Astrocyte (in vitro differentiated cells and primary cell): ENCODE measurements around the gene IGSF21. TPM values are rescaled to one million over a fixed set of nuclear protein-coding genes. Genes with fewer than 3 reads are reported as not detected.

Source experiments
- DNase-seq: peaks from one replicate; pipeline ENCODE4 v3.0.0-alpha.2; 2010; ENCODE audit warnings: low read depth
- FAIRE-seq: peaks from 2 replicates; lab custom pipeline; 2011; peaks lifted over from hg19 to GRCh38; lab: Jason Lieb, UNC
- H2AFZ ChIP-seq: 2 replicates; pipeline ENCODE4 v1.6.0; 2012; ENCODE audit warnings: low read depth, low read length, inconsistent platforms
- H3K27ac ChIP-seq: 2 replicates; pipeline ENCODE4 v1.5.1; 2011; ENCODE audit warnings: low read depth, low read length, inconsistent platforms
- H3K27me3 ChIP-seq: 2 replicates; pipeline ENCODE4 v1.6.0; 2011; ENCODE audit warnings: low read length, inconsistent platforms; ENCODE audit not compliant: insufficient read depth
- H3K36me3 ChIP-seq: 2 replicates; pipeline ENCODE4 v1.5.1; 2011; ENCODE audit warnings: low read length, inconsistent platforms; ENCODE audit not compliant: insufficient read depth
- H3K4me1 ChIP-seq: 2 replicates; pipeline ENCODE4 v1.5.1; 2011; ENCODE audit warnings: low read length, inconsistent platforms; ENCODE audit not compliant: insufficient read depth
- H3K4me2 ChIP-seq: 2 replicates; pipeline ENCODE4 v1.6.0; 2012; ENCODE audit warnings: low read length, inconsistent platforms
- H3K4me3 ChIP-seq: 2 replicates; pipeline ENCODE4 v1.5.1; 2011; ENCODE audit warnings: low read depth, mild to moderate bottlenecking, low read length, inconsistent platforms; ENCODE audit not compliant: insufficient read depth
- H3K79me2 ChIP-seq: 2 replicates; pipeline ENCODE4 v1.6.0; 2012; ENCODE audit warnings: mild to moderate bottlenecking, low read length, inconsistent platforms; ENCODE audit not compliant: insufficient read depth
- H3K9ac ChIP-seq: 2 replicates; pipeline ENCODE4 v1.6.0; 2012; ENCODE audit warnings: mild to moderate bottlenecking, low read length, inconsistent platforms
- H3K9me3 ChIP-seq: 2 replicates; pipeline ENCODE4 v1.5.1; 2012; ENCODE audit warnings: low read depth, mild to moderate bottlenecking, low read length, inconsistent platforms; ENCODE audit not compliant: insufficient read depth
- H4K20me1 ChIP-seq: 2 replicates; pipeline ENCODE4 v1.6.0; 2012; ENCODE audit warnings: low read length, inconsistent platforms; ENCODE audit not compliant: insufficient read depth
- H3K27ac Mint-ChIP-seq: one replicate; pipeline ENCODE4 v1.8.0; 2021; ENCODE audit warnings: mild to moderate bottlenecking, mixed read lengths; ENCODE audit not compliant: unreplicated experiment
- H3K27me3 Mint-ChIP-seq: one replicate; pipeline ENCODE4 v1.8.0; 2021; ENCODE audit warnings: low read depth, mixed read lengths; ENCODE audit not compliant: unreplicated experiment
- H3K36me3 Mint-ChIP-seq: one replicate; pipeline ENCODE4 v1.8.0; 2021; ENCODE audit warnings: low read depth, mixed read lengths; ENCODE audit not compliant: unreplicated experiment
- H3K4me1 Mint-ChIP-seq: one replicate; pipeline ENCODE4 v1.8.0; 2021; ENCODE audit warnings: low read depth, mixed read lengths; ENCODE audit not compliant: unreplicated experiment
- H3K4me3 Mint-ChIP-seq: one replicate; pipeline ENCODE4 v1.8.0; 2021; ENCODE audit warnings: mild to moderate bottlenecking, moderate library complexity, mixed read lengths; ENCODE audit not compliant: unreplicated experiment
- H3K9me3 Mint-ChIP-seq: one replicate; pipeline ENCODE4 v1.8.0; 2021; ENCODE audit warnings: mild to moderate bottlenecking, mixed read lengths; ENCODE audit not compliant: unreplicated experiment
- CTCF ChIP-seq: IDR thresholded peaks from 2 replicates; pipeline ENCODE4 v1.5.1; 2011; ENCODE audit warnings: low read depth, mild to moderate bottlenecking, inconsistent platforms, low read length, moderate library complexity; ENCODE audit not compliant: insufficient read depth
- EZH2 ChIP-seq: IDR thresholded peaks from 2 replicates; pipeline ENCODE4 v1.6.1; 2012; ENCODE audit warnings: mild to moderate bottlenecking, low read length, inconsistent platforms; ENCODE audit not compliant: insufficient read depth
- total RNA-seq: library from RNA; stranded (reverse); gene quantifications from 2 replicates; pipeline ENCODE4 v1.2.1, GENCODE V29; 2021

Gene IGSF21
- total RNA-seq, 1 donor from 2014 or later, result not detected

GRCh38 chr1:18191481-18192155 lies 84.0 kb downstream of the IGSF21 start:
- no peak overlapping the region for H3K9ac ChIP-seq
- no peaks in the 10 kb centered on the region for H3K4me1 ChIP-seq
- Mint-ChIP-seq H3K9me3 (peaks cover 3% of the 10 kb centered on the region), H3K4me1 (peaks cover 7% of the 10 kb centered on the region), H3K27ac (no peak overlapping the region), H3K4me3 (no peak overlapping the region), H3K27me3 (peaks cover 64% of the 10 kb centered on the region), H3K36me3 (no peaks in the 10 kb centered on the region)
- no peaks in the 10 kb centered on the region for H4K20me1 ChIP-seq
- no peak for DNase-seq
- H3K36me3 ChIP-seq, result no peaks in the 10 kb centered on the region
- no peak overlapping the region for H3K27ac ChIP-seq
- FAIRE-seq, result no peak
- no peak overlapping the region for H3K4me2 ChIP-seq
- H3K27me3 ChIP-seq, result no peaks in the 10 kb centered on the region
- H3K4me3 ChIP-seq, result no peak overlapping the region
- H3K79me2 ChIP-seq, result no peaks in the 10 kb centered on the region
- H3K9me3 ChIP-seq, result no peaks in the 10 kb centered on the region
- H2AFZ ChIP-seq, result no peak overlapping the region
- TF ChIP-seq CTCF, result no peak
- no peak for TF ChIP-seq EZH2

GRCh38 chr1:18192182-18192581 lies 84.6 kb downstream of the IGSF21 start:
- H3K9me3 Mint-ChIP-seq, result peaks cover 3% of the 10 kb centered on the region
- H3K4me3 ChIP-seq, result no peak overlapping the region
- no peak overlapping the region for H3K27ac Mint-ChIP-seq
- H3K36me3 Mint-ChIP-seq, result no peaks in the 10 kb centered on the region
- H3K4me1 Mint-ChIP-seq, result peaks cover 7% of the 10 kb centered on the region
- no peak overlapping the region for H3K9ac ChIP-seq
- DNase-seq (no peak), FAIRE-seq (no peak)
- H2AFZ ChIP-seq, result no peak overlapping the region
- H3K27me3 ChIP-seq, result no peaks in the 10 kb centered on the region
- no peak overlapping the region for H3K4me2 ChIP-seq
- no peaks in the 10 kb centered on the region for H3K9me3 ChIP-seq
- H3K27ac ChIP-seq, result no peak overlapping the region
- H3K4me3 Mint-ChIP-seq, result no peak overlapping the region
- no peaks in the 10 kb centered on the region for H3K36me3 ChIP-seq
- H3K4me1 ChIP-seq, result no peaks in the 10 kb centered on the region
- H3K27me3 Mint-ChIP-seq, result peaks cover 62% of the 10 kb centered on the region
- TF ChIP-seq EZH2, result no peak
- no peak for TF ChIP-seq CTCF
- no peaks in the 10 kb centered on the region for H3K79me2 ChIP-seq
- H4K20me1 ChIP-seq, result no peaks in the 10 kb centered on the region

- no peak overlapping the region for H2AFZ ChIP-seq
- H3K4me1 ChIP-seq, result no peaks in the 10 kb centered on the region
- Mint-ChIP-seq H3K4me1 (peaks cover 7% of the 10 kb centered on the region), H3K36me3 (no peaks in the 10 kb centered on the region), H3K27ac (peak overlapping the region; percentile 45), H3K4me3 (no peak overlapping the region), H3K27me3 (peaks cover 62% of the 10 kb centered on the region), H3K9me3 (peaks cover 3% of the 10 kb centered on the region)
- FAIRE-seq, result no peak
- no peak overlapping the region for H3K4me3 ChIP-seq
- no peak overlapping the region for H3K27ac ChIP-seq
- no peaks in the 10 kb centered on the region for H3K9me3 ChIP-seq
- H3K9ac ChIP-seq, result no peak overlapping the region
- no peaks in the 10 kb centered on the region for H3K79me2 ChIP-seq
- DNase-seq, result no peak
- H3K4me2 ChIP-seq, result no peak overlapping the region
- no peaks in the 10 kb centered on the region for H3K36me3 ChIP-seq
- no peaks in the 10 kb centered on the region for H3K27me3 ChIP-seq
- no peaks in the 10 kb centered on the region for H4K20me1 ChIP-seq
- TF ChIP-seq CTCF, result no peak
- TF ChIP-seq EZH2, result no peak
Measured at GRCh38 chr1:18192974-18193373, 85.4 kb downstream of the IGSF21 start.
